ENCODE measurements around the gene KSR1. TPM values are rescaled to one million over a fixed set of nuclear protein-coding genes. Genes with fewer than 3 reads are reported as not detected.

KSR1 gene
- polyA plus RNA-seq, 1 of the 3 experiments (the other 2 are of a cell fraction), result 7.5 TPM

GRCh38 chr17:27413315-27413714 lies 42.9 kb upstream of the KSR1 start (continued):
- TF ChIP-seq ZBTB33 (IDR thresholded peaks at IDR 0.05; ENCODE audit: borderline replicate concordance, low read depth), result no peak
- TF ChIP-seq SMC3 (IDR thresholded peaks at IDR 0.05; ENCODE audit: low read depth, low read length), result no peak
- TF ChIP-seq USF2 (IDR thresholded peaks at IDR 0.05; ENCODE audit: borderline replicate concordance, low read depth, low read length), result no peak
- TF ChIP-seq YY1 (IDR thresholded peaks at IDR 0.05; ENCODE audit: low read depth), result no peak
- TF ChIP-seq NFIC (IDR thresholded peaks at IDR 0.05; ENCODE audit: borderline replicate concordance), result no peak

GRCh38 chr17:27413792-27414191 lies 42.5 kb upstream of the KSR1 start:
- H4K20me1 ChIP-seq (ENCODE audit: insufficient read depth), result no peaks in the 10 kb centered on the region
- WGBS (ENCODE audit: low lambda C conversion rate), result 83% methylated on average over 3 of the region's 3 CpGs
- TF ChIP-seq CHD2 (IDR thresholded peaks at IDR 0.05; ENCODE audit: low read length, partially characterized antibody) (no peak), RXRA (IDR thresholded peaks at IDR 0.05; ENCODE audit: borderline replicate concordance, low read depth) (no peak), RCOR1 (IDR thresholded peaks at IDR 0.05; ENCODE audit: low read length) (no peak), MEF2A (IDR thresholded peaks at IDR 0.05; ENCODE audit: borderline replicate concordance, low read depth) (no peak), MXI1 (IDR thresholded peaks at IDR 0.05; ENCODE audit: low read depth, low read length) (no peak)

GRCh38 chr17:27414271-27414670 lies 42.0 kb upstream of the KSR1 start:
- TF ChIP-seq GABPA (IDR thresholded peaks at IDR 0.05; ENCODE audit: low read depth), result no peak
- no peak for DNase-seq
- ChIA-PET POLR2A (no interaction called here), CTCF (interaction anchor here (0.7 to 1.4 kb wide), 3 partner anchors 32 to 186 kb away, joined by 3 to 4 read pairs (median 3); no protein-coding TSS in a partner anchor)
- no peak overlapping the region for H3K4me2 ChIP-seq
- no peaks in the 10 kb centered on the region for H3K79me2 ChIP-seq (ENCODE audit: insufficient read depth)
- no peaks in the 10 kb centered on the region for H4K20me1 ChIP-seq (ENCODE audit: insufficient read depth)
- H3K27me3 ChIP-seq (ENCODE audit: insufficient read depth), result no peaks in the 10 kb centered on the region; the same call in 1 of the 2 replicates
- H3K4me3 ChIP-seq (ENCODE audit: low read depth in 2 of 2, low read length in 1 of 2), result no peak overlapping the region
- no peaks in the 10 kb centered on the region for H3F3A ChIP-seq (replicated peaks; ENCODE audit: insufficient read depth)
- 53% methylated on average over 3 of the region's 3 CpGs for WGBS (ENCODE audit: low lambda C conversion rate)
- no peaks in the 10 kb centered on the region for H3K9me2 ChIP-seq
- no peaks in the 10 kb centered on the region for H3K9me3 ChIP-seq
- no peaks in the 10 kb centered on the region; a peak in 1 of 4 replicates for H3K4me1 ChIP-seq (ENCODE audit: control insufficient read depth in 1 of 2, insufficient read depth in 2 of 2, low read depth in 1 of 2, low read length in 1 of 2)
- no peak overlapping the region for H2AFZ ChIP-seq (ENCODE audit: low read depth)
- H3K36me3 ChIP-seq (replicated peaks in 1 of 2; ENCODE audit: control insufficient read depth in 1 of 2, insufficient read depth in 2 of 2, low read length in 1 of 2), result no peaks in the 10 kb centered on the region
- no peak overlapping the region for H3K27ac ChIP-seq (ENCODE audit: low read depth in 2 of 2, low read length in 1 of 2)
- H3K9ac ChIP-seq, result no peak overlapping the region

More at GRCh38 chr17:27413792-27414191, 42.5 kb upstream of the KSR1 start:
- peaks cover 0 to 3% of the 10 kb centered on the region in 2 experiments; a peak in 2 of 4 replicates for H3K4me1 ChIP-seq (ENCODE audit: control insufficient read depth in 1 of 2, insufficient read depth in 2 of 2, low read depth in 1 of 2, low read length in 1 of 2)
- H3K4me3 ChIP-seq (ENCODE audit: low read depth in 2 of 2, low read length in 1 of 2), result no peak overlapping the region
- H3K79me2 ChIP-seq (ENCODE audit: insufficient read depth), result no peaks in the 10 kb centered on the region
- no peaks in the 10 kb centered on the region for H3K9me2 ChIP-seq
- DNase-seq, result no peak
- no peaks in the 10 kb centered on the region for H3K36me3 ChIP-seq (replicated peaks in 1 of 2; ENCODE audit: control insufficient read depth in 1 of 2, insufficient read depth in 2 of 2, low read length in 1 of 2)
- no peak overlapping the region for H3K9ac ChIP-seq
- no peaks in the 10 kb centered on the region; the same call in 1 of the 2 replicates for H3K27me3 ChIP-seq (ENCODE audit: insufficient read depth)
- no peak overlapping the region for H3K27ac ChIP-seq (ENCODE audit: low read depth in 2 of 2, low read length in 1 of 2)
- CTCF ChIA-PET, result interaction anchor here (0.7 to 1.4 kb wide), 3 partner anchors 31 to 237 kb away, joined by 3 to 4 read pairs (median 3); no protein-coding TSS in a partner anchor
- H2AFZ ChIP-seq (ENCODE audit: low read depth), result no peak overlapping the region
- no peaks in the 10 kb centered on the region for H3K9me3 ChIP-seq
- H3F3A ChIP-seq (replicated peaks; ENCODE audit: insufficient read depth), result no peaks in the 10 kb centered on the region
- H3K4me2 ChIP-seq, result no peak overlapping the region
- POLR2A ChIA-PET, result no interaction called here
